HepG2 (cell line): ENCODE data around the gene GMCL2. TPM values are rescaled to one million over a fixed set of nuclear protein-coding genes. Genes with fewer than 3 reads are reported as not detected.

Experiments used
- BCL3 ChIP-seq: sonication (generic); formaldehyde crosslinking; IDR thresholded peaks from 2 replicates; pipeline ENCODE4 v1.5.1; 2020; ENCODE audit warnings: mild to moderate bottlenecking, missing genetic modification reagents, moderate library complexity
- HMG20B ChIP-seq: conservative IDR thresholded peaks from 2 replicates; pipeline ENCODE4 v1.6.1; 2016; ENCODE audit warnings: missing genetic modification reagents, missing compliant biosample characterization
- HNRNPK ChIP-seq: fragments of 200-400 bp; formaldehyde crosslinking; IDR thresholded peaks from 2 replicates; pipeline ENCODE4 v1.6.1; 2018; ENCODE audit warnings: low read length, low read depth, moderate library complexity, mild to moderate bottlenecking; ENCODE audit not compliant: poor library complexity, severe bottlenecking
- HOXA3 ChIP-seq: sonication (generic); formaldehyde crosslinking; IDR thresholded peaks from 2 replicates; pipeline ENCODE4 v1.5.0; 2020; ENCODE audit warnings: missing genetic modification reagents
- MAX ChIP-seq: IDR thresholded peaks from 2 replicates; pipeline ENCODE4 v1.6.1; 2012; ENCODE audit warnings: inconsistent platforms
- MEIS1 ChIP-seq: sonication (generic); formaldehyde crosslinking; IDR thresholded peaks from 2 replicates; pipeline ENCODE4 v1.9.0; 2021; ENCODE audit warnings: mild to moderate bottlenecking, missing genetic modification reagents, moderate library complexity, borderline replicate concordance
- MLXIP ChIP-seq: sonication (generic); formaldehyde crosslinking; IDR thresholded peaks from 2 replicates; pipeline ENCODE4 v1.9.0; 2021; ENCODE audit warnings: missing genetic modification reagents, borderline replicate concordance
- MXD4 ChIP-seq: IDR thresholded peaks from 2 replicates; pipeline ENCODE4 v1.6.1; 2016; ENCODE audit warnings: mild to moderate bottlenecking, missing biosample characterization, missing genetic modification reagents
- ZBTB33 ChIP-seq: sonication (generic); formaldehyde crosslinking; IDR thresholded peaks from 2 replicates; pipeline ENCODE4 v1.4.0; 2020; ENCODE audit warnings: missing genetic modification reagents
- ZBTB8A ChIP-seq: sonication (generic); formaldehyde crosslinking; IDR thresholded peaks from 2 replicates; pipeline ENCODE4 v1.4.0; 2020; ENCODE audit warnings: mild to moderate bottlenecking, low read depth, missing genetic modification reagents, borderline replicate concordance
- ZNF276 ChIP-seq: sonication (generic); formaldehyde crosslinking; IDR thresholded peaks from 2 replicates; pipeline ENCODE4 v1.4.0; 2020; ENCODE audit warnings: mild to moderate bottlenecking, low read depth, missing genetic modification reagents
- ZNF281 ChIP-seq: sonication (generic); formaldehyde crosslinking; IDR thresholded peaks from 2 replicates; pipeline ENCODE4 v1.4.0; 2020; ENCODE audit warnings: missing genetic modification reagents, borderline replicate concordance
- ZNF343 ChIP-seq: sonication (generic); formaldehyde crosslinking; IDR thresholded peaks from 2 replicates; pipeline ENCODE4 v1.4.0; 2020; ENCODE audit warnings: mild to moderate bottlenecking, missing genetic modification reagents
- ZNF772 ChIP-seq: sonication (generic); formaldehyde crosslinking; IDR thresholded peaks from 2 replicates; pipeline ENCODE4 v1.5.0; 2020; ENCODE audit warnings: mild to moderate bottlenecking, missing genetic modification reagents
- polyA plus RNA-seq, 8 experiments: library from polyadenylated mRNA; depleted of rRNA in 3 of 8; stranded (reverse) in 7 of 8; unstranded in 1 of 8; fragments of >200 nt; fragmentation: Illumina TruSeq in 4 of 8; extraction: Trizol in 4 of 8; gene quantifications; 2 replicates each; pipeline versions ENCODE4 v1.2.1 to v1.2.3, GENCODE V29; 2011 to 2016; ENCODE audit warnings: low read depth in 4 of 8, missing spikeins in 1 of 8, mixed read lengths in 1 of 8; ENCODE audit not compliant: insufficient read depth in 1 of 8
- total RNA-seq, 5 experiments: library from RNA; depleted of rRNA; stranded (reverse); fragments of >200 nt; fragmentation: Illumina TruSeq; extraction: Trizol; gene quantifications; 2 replicates each; pipeline ENCODE4 v1.2.3, GENCODE V29; 2016; ENCODE audit warnings: low read depth in 1 of 5

GMCL2 gene
- total and polyA plus RNA-seq, 2 of the 13 experiments (the other 11 are each of a cell fraction or from before 2014, with no cell fraction given) = 0.03 TPM; not detected in 1

- 0 out of 2 replicates have a peak, but pooled peaks have one; percentile 4 for TF ChIP-seq ZBTB33
- TF ChIP-seq HNRNPK = no peak
- TF ChIP-seq ZNF281 (CRISPR knock-in tag) = no peak
- TF ChIP-seq ZNF343 (CRISPR knock-in tag) = peak; percentile 65; the same call in 1 of the 2 replicates
- TF ChIP-seq HMG20B = no peak
- peak; percentile 72 for TF ChIP-seq MAX
- no peak for TF ChIP-seq ZNF276 (CRISPR knock-in tag)
- TF ChIP-seq BCL3 (CRISPR knock-in tag) = peak; percentile 33; the same call in 1 of the 2 replicates
- peak; percentile 14; the same call in 1 of the 2 replicates for TF ChIP-seq ZNF772 (CRISPR knock-in tag)
- no peak for TF ChIP-seq MLXIP (CRISPR knock-in tag)
- peak; percentile 66 for TF ChIP-seq HOXA3 (CRISPR knock-in tag)
- TF ChIP-seq MEIS1 (CRISPR knock-in tag) = peak; percentile 49; the same call in 1 of the 2 replicates
- TF ChIP-seq ZBTB8A (CRISPR knock-in tag) = peak; percentile 77; the same call in 1 of the 2 replicates
- TF ChIP-seq MXD4 (CRISPR knock-in tag) = peak; percentile 19
Observed at GRCh38 chr5:178232124-178232919, 45.2 kb upstream of the GMCL2 start, which contains the start of gene PHYKPL (continued).
